GM18873 (cell line): ENCODE results near the gene RTCB.
"Not testable (repeated sequence)": the region's sequence is repeated elsewhere in the genome, so short reads cannot be mapped to it uniquely, and the experiment has no call there.

ENCODE experiments used
- ATAC-seq: cut with Tn5 transposase; IDR thresholded peaks from one replicate; pipeline ENCODE4 v1.9.1; 2021; ENCODE audit warnings: mild to moderate bottlenecking, moderate library complexity, moderate number of reproducible peaks; ENCODE audit not compliant: unreplicated experiment, low FRiP score

RTCB gene

DNA sequence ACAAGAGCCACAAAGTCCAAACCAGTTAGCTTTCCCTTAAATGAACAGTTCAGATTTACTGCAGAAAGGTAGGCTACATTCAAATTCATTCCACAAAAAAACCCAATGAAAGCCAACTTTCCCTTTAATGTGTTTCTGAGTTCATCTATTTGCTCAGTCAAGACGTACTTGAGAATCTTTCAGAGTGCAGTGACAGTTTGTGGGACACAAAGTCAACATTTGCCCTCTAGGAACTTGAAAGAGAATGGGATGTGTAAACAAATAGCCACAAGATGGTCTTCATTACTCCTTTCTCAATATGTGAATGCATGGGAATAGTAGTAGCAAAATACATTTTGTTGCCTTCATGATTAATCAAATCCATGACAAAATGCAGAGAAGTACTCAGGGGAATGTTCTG, 15.8 kb downstream of the RTCB start:
- no peak for ATAC-seq

DNA sequence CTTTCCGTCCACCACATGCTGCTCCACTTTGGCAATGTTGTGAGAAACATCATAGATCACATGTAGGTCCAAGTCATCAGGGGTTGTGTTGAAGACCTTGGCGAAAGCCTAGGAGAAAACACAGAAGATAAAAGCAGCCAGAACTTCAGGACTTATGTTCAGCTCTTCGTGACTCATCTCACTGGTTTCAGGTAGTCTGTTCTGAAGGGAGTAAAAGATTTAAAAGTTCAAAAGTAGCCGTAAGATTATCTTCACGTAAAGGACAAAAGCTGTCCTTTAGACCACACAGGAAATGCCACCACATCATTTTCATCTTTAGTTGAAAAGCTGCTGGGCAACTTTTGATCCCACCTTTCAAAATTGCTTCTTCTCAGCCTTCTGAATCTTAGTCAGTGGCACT, 16.9 kb downstream of the RTCB start:
- no peak for ATAC-seq

DNA sequence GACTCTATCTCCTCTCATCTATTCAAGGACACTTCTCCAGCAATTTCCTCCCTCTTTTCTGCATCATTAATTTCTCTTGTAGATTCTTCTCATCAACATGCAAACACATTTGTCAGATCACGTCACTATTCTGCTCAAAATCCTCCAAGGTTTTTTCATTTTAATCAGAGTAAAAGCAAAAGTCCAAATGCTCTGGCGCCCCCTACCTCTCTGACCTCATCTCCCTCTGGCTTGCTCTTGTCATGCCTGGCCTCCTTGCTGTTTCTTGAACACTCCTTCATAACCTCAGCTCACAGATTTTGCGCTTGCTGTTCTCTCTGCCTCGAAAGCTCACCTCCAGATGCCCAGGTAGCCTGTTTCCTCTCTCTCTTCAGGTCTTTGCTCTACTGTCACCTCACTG, 22.4 kb downstream of the RTCB start:
- ATAC-seq: no peak

DNA sequence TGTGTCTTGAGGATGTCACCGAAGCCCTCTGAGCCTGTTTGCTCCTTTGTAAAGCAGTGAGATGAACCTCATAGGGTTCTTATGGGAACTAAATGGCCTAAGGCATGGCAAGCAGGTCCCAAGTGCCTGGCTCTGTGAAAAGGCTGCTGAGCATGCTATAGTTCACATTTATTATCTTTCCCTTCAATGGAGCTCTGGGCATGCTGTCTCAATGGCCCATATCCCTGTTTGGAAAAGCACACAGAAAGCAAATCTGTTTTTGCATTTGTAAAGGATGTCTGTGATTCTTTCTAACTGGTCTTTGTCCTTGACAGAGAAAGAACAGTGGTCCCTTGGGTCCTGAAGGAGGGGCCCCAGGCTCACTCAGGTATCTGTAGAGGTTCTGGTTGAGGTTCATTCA, 26.4 kb downstream of the RTCB start:
- no peak for ATAC-seq

DNA sequence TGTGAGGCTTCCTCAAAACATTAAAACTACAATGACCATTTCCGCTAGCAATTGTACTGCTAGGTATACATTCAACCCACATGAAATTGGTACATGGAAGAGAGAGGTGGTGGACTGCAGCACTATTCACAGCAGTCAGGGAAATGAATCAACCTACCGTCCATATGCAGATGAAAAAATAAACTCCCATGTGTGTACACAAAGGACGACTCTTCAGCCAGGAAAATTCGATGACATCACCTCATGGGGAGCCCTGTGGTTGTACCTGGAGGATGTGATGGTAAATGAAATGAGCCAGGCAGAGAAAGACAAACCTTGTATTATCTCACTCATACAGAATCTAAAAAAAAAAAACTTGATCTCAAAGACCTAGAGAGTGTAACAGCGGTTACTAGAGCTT, 31.1 kb downstream of the RTCB start:
- no peak for ATAC-seq

DNA sequence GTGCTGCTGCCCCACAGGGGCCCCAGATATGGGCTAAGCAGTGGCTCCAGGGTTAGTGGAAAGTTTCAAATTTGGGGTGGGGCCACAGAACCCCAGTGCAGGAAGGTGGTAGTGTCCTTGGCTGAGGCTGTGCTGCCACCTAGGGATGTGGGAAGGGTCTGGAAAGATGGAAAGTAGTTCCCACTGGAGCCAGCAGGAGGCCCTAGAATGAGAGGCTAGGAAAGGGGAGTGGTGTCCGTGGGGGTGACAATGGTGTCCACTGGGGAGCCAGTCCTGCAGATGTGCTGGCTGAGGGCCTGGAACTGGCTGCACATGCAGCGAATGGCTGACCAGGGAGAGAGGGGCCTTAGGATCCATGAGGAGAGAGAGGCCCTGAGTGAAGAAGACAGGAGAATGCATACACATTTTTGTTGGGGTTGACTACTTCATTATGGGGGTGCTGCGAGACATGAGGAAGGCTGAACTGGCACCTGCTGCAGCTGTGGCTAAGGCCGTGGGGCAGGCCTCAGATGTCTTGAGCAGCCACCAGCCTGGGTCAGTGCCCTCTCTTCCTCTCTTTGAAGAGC, 33.3 kb downstream of the RTCB start:
- no peak for ATAC-seq

DNA sequence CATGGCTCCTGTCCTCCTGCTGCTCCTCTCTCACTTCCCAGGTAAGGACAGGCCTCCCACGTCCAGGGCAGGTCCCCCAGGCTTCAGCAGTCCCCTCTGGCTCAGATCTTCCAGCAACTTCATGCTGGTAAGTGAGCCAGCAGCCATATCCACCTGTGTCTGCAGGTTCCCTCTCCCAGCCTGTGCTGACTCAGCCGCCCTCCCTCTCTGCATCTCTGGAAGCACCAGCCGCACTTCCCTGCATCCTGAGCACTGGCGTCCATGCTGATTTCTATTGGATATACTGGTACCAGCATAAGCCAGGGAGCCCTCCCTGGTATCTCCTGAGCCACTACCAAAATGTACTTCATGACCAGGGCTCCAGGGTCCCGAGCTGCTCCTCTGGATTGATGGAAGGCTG, 35.4 kb downstream of the RTCB start:
- no peak for ATAC-seq

DNA sequence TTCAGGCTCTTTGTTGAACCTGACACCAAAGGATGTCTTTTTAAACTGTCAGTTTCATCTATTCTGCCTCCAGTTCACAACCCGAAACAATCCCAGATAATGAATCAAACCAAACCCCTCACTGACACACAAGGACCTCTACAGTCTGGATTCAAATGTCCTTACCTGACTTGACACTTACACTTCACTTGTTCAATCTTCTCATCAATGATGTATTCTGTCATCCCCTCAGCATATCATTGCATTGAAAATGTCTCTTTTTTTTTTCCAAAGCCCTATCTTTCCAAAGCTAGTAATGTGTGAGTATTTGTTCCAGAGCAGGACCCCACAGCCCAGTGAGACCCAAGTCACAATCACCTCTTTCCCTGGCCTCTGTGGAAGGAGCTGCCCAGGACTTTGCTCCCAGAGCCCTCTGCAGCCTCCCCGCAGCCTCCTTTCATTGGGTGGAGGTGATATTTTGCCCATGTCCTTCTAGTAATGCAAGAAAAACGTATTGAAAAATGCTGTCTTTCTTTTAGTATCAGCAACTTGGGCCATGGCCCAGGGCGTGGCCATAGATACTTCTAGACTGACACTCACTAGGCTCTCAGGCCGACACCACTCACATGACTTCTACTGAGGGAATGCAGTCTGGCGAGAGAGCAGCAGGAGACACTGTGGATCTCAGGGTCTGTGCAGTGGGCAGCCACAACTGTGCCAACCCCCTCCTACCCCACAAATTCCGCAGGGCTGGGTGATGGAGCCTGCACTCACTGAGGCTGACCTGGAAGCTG, 36.2 kb downstream of the RTCB start:
- ATAC-seq: no peak

DNA sequence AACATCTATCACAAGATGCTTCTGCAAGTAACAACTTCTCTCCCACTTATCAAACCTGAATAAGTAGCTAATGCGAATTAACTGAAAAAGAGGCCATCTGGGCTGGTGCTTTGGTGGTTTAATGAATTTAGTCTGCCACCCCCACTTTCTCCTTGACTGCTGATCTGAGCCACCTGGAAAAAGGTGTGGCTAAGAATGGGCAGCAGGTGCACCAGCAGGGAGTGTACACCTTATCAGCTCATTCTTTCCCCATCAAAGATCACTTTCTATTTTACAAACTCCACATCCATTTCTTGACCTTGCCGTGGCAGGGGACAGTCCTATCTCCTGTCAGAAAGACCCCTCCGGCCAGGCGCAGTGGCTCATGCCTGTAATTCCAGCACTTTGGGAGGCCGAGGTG, 47.8 kb downstream of the RTCB start:
- no peak for ATAC-seq

DNA sequence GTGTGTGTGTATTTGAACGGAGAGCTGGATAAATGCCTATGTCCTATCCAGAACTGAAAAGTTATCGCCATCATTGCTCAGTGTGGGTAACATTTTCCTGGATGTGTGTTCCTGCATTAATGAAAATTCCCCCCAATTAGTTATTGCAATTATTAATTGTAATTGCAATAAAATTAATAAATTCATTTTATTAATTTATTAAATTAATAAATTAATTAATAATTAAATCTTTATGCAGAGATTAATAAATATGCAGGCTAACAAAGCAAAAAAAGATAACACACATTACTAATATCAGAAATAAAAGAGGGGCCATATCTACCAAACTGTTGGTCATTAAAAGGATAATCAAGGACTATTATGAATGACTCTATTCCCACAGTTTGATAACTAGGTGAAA, 50.8 kb downstream of the RTCB start:
- no peak for ATAC-seq

DNA sequence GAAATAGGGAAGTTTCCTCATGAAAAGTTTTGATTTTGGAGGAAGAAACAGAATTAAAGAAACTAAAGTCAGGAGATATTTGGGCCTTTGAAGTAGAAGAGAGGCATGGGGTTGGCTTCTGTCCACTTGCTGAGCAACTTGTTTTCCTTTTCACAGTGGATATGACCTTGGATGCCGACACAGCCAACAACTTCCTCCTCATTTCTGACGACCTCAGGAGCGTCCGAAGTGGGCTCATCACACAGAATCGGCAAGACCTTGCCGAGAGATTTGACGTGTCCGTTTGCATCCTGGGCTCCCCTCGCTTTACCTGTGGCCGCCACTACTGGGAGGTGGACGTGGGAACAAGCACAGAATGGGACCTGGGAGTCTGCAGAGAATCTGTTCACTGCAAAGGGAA, 52.0 kb downstream of the RTCB start:
- not testable (repeated sequence) for ATAC-seq

DNA sequence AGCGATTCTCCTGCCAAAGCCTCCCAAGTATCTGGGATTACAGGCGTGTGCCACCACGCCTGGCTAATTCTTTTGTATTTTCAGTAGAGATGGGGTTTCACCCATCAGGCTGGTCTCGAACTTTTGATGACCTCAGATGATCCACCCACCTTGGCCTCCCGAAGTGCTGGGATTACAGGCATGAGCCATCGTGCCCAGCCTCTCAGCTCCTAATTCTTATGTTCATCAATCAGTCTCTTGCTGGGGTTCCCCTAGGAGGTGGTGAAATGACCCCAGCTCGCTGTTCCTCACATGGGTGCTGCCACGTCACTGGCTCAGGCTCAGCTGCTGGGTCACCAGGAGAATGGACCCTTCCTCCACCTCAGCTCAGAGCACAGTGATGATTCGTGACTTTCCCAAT, 54.5 kb downstream of the RTCB start, which contains the start of gene RFPL3:
TSS of gene RFPL3 (plus strand) at position 301 of the 400 bp plus-strand sequence. CDS start 205 bp downstream, outside the sequence.
- ATAC-seq: not testable (repeated sequence)

DNA sequence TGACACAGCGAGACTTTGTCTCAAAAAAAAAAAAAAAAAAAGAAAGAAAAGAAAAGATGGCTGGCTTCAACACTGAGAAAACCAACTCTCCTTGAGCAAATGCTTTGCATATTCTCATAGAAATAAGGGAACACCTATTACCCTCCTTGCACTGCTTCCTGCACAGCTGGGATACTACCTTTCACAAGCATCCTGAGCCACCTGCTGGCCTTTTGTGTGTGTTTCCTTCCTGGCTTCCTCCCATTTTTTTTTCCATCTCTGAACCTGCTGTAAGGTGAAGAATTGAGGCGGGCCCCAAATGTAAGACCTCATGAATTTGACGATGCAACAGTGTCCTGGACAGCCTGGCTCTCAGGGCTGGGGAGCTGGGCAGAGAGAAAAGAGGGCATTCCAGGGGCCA, 56.3 kb downstream of the RTCB start:
- no peak for ATAC-seq

DNA sequence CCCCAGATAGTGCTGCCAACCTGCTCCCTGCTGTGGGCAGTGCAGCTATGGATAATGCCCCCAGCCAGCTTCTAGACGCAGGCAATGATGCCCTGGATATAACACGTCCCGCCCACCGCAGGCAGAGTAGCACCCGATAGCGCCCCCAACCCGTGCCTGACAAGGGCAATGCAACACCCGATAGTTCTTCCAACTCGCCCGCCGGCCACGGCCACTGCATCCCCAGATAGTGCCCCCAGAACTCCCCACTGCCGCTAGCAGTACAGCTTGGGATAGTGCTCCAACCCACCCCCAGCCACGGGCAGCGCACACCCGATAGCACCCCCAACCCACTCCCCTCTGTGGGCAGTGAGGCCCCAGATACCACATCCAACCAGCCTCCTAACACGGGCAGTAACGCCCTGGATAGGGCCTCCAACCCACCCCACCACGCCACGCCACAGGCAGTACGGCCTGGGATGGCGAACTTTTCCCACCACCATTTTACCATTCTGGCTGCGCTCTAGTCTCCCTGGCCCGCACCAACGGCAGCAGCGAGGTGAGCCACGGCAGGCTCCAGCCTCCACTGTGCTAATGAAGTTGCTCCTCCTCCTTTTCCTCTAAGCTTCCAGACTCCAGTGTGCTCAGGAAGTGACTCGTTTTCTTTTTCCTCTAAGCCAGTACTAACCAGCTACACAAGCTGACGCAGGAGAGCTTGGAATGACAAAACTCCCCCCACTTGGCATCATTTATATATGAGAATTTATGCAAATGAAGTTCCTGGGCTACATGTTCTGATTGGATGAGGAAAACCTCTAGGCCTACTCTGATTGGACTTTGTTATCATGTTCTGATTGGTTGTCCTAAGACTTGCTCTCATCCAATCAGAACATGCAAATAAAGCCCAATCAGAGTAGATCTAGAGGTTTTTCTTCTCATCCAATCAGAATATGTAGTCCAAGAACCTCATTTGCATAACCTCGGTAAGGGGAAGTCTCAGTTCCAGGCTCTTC, 57.4 kb downstream of the RTCB start:
- ATAC-seq: no peak

DNA sequence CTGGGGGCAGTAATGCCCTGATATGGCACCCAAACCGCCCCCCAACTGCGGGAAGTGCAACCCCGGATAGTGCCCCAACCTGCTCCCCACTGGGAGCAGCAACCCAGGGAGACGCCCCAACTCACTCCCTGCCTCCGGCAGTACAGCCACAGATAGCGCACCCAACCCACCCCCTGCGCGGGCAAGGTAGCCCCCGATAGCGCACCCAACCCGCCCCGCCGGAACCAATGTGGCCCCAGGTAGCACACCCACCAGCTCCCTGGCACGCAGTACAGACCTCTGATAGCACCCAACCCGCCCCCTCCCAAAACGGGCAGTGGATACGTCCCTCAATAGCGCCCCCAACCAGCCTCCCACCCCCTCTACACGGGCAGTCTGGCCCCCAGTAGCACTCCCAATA, 58.2 kb downstream of the RTCB start:
- no peak for ATAC-seq

DNA sequence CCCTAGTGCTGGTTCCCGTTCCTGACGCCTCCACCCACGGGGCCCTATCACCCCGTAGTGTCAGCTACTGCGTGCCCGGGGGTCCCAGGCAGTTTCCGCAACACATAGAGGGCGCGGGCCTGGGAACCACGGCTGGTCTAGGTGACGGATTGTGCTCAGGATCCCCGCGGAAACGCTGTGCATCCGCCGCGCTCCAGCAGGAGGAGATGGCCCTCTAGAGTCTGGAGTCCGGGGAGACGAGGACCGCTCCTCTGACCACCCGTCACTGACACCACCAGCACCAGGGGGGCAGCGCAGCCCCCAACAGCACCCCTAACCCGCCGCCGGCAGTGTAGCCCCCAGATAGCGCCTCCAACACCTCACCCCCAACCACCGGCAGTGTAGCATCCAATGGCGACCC, 58.8 kb downstream of the RTCB start:
- ATAC-seq: no peak

DNA sequence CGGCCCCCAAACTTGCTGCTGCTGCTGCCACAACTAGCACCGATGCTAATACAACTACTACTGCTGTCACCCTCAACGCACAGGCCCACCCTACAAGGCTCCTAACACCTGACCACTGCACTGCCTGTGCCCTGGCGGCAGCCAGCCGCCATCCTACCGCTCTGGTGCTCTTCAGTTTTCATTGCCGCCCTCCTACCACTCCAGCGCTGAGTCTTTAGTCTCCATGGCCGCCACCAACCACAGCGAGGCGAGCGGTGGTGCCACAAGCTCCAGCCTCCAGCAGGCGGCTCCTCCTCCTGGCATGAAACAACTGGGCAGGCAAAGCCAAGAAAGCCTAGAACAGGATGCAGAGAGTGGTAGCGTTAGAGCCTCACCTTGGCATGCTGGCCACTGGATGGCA, 59.4 kb downstream of the RTCB start:
- ATAC-seq: no peak

DNA sequence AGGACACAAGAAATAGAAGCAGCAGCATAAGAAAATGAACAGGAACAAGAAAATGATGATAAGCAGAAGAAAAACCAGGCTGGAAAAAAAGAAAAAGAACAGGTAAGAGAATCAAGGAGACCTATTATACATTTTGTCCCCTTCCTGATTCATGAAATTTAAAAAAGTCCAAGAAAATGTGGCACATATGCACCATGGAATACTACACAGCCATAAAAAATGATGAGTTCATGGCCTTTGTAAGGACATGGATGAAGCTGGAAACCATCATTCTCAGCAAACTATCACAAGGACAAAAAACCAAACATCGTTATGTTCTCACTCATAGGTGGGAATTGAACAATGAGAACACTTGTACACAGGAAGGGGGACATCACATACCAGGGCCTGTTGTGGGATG, 60.2 kb downstream of the RTCB start:
- ATAC-seq: not testable (repeated sequence)

DNA sequence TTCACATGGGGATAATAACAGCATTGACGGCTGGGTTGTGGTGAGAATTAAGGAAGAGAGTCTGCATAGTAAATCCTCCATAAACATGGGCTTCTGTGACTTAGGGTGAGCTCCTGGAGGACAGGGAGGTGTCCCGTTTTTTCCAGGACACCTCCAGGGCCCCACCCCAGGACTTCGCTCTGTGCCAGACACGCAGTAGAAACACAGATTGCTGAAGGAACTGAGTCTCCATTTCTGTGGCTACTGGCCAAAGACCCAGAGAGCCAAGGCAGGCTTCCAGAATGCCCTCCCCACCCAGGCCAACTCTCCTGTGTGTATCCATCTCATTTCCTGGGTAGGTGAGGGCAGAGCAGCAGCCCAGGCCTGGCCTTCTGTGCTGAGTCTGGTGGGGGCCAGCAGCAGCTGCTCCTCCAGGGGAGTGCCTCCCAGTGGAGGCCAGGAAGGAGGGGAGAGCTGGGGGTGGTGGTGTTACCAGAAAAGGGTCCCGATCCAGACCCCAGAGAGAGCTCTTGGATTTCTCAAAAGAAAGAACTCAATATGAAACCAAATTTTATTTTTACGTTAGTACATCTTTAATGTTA, 63.9 kb downstream of the RTCB start:
- ATAC-seq: no peak

DNA sequence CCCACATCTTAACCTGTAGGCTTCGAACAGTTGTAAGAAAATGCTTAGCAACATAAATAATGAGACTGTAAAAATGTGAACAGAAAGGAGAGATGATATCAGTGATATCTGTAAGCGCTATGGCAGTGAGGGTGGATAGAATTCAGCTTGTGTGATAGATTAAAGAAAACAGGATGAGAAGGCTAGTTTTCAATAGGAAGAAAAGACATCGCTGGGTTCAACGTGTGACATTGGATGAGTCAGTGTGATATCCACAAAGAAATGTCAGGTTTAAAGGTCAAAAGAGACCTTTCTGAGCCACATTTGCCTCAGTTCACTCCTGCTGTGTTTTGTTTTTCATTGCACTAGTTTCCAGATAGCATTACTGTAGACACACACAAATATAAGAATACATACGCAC, 68.1 kb downstream of the RTCB start:
- no peak for ATAC-seq

DNA sequence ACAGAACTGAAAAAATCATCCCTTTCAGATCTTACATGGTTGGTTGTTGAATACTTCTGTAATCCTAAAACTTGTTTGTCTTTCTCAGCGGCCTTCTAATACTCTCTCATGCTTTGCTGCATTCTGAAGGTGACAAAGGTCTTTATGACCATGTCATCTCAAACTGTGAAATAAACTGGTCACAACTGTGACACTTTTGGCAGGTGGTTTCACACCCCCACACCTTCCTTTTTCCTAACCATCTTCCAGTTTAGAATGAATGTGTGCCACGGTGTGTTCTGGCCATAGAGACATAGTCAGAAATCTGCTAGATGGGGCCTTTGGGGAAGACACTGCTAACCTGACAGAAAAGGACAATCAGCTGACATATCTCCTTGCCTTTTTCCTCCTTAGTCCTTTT, 69.1 kb downstream of the RTCB start:
- ATAC-seq: no peak
